GM19395 (cell line): ENCODE data around the gene CYP1A2.

Experiments used
- ATAC-seq: cut with Tn5 transposase; IDR thresholded peaks from one replicate; pipeline ENCODE4 v1.9.1; 2021; ENCODE audit warnings: mild to moderate bottlenecking, moderate library complexity; ENCODE audit not compliant: unreplicated experiment

Gene CYP1A2

GRCh38 chr15:74800559-74801094 lies 52.0 kb downstream of the CYP1A2 start:
- ATAC-seq, result no peak

DNA sequence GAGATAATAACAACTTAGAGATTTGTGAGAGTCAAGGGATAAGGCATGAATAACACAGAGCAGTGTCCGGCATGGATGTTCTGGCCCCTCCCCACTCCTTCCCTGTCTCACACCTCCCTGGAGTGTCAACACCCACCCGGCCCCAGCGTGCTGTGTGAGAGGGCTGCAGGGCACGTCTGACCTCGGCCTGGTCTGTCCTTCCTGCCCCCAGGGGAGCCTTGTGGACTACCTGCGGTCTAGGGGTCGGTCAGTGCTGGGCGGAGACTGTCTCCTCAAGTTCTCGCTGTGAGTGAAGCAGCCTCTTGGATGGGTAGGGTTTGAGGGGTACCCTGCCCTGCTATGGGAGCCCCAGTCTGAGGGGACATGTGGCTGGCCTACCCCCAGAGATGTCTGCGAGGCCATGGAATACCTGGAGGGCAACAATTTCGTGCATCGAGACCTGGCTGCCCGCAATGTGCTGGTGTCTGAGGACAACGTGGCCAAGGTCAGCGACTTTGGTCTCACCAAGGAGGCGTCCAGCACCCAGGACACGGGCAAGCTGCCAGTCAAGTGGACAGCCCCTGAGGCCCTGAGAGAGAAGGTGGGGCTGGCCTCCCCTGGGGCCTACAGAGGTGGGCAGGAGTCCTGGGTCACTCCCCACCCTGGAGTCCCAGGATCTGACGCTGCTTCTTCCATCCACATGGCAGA lies 52.8 kb downstream of the CYP1A2 start:
- ATAC-seq, result no peak

- no peak for ATAC-seq
These were observed 53.6 kb downstream of the CYP1A2 start for GRCh38 chr15:74802290-74802689.

- no peak for ATAC-seq
These were observed 54.3 kb downstream of the CYP1A2 start for GRCh38 chr15:74802862-74803447.

DNA sequence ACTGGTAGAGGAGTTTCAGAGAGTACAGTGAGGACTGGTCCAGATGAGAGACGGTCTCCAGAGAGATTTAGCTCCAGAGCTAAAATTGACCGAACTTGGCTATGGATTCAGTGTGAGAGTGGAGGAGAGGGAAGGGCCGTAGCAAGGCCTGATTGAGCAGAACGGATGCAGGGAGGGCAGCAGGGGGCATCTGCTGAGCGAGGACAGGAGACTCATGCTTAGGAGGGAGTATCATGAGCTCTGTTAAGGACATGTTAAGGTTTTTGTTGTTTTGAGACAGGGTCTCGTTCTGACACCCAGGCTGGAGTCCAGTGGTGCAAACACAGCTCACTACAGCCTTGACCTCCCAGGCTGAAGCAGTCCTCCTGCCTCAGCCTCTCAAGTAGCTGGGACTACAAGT lies 56.3 kb downstream of the CYP1A2 start:
- no peak for ATAC-seq
